Subcutaneous abdominal adipose tissue (tissue), 5 donors: ENCODE measurements around the gene CBL.
A peak's percentile ranks its signal among the peaks of the same experiment; 100 is the strongest.

Experiments
- H3K27ac ChIP-seq: one replicate; pipeline ENCODE4 v1.7.0; 2013; ENCODE audit warnings: low read depth, mild to moderate bottlenecking, inconsistent platforms, low read length, moderate library complexity
- H3K27me3 ChIP-seq, 5 donors: one replicate each; pipeline ENCODE4 v1.7.0; 2013; ENCODE audit warnings: low read length in 5 of 5, inconsistent platforms in 1 of 5; ENCODE audit not compliant: control insufficient read depth in 5 of 5, insufficient read depth in 4 of 5
- H3K36me3 ChIP-seq, 5 donors: one replicate each; pipeline ENCODE4 v1.7.0; 2013; ENCODE audit warnings: low read length in 5 of 5; ENCODE audit not compliant: control insufficient read depth in 5 of 5, insufficient read depth in 5 of 5
- H3K4me1 ChIP-seq, 5 donors: one replicate each; pipeline ENCODE4 v1.7.0; 2013; ENCODE audit warnings: low read length in 5 of 5, mild to moderate bottlenecking in 3 of 5, moderate library complexity in 1 of 5; ENCODE audit not compliant: control insufficient read depth in 5 of 5, insufficient read depth in 5 of 5
- H3K4me3 ChIP-seq, 5 donors: one replicate each; pipeline ENCODE4 v1.7.0; 2013; ENCODE audit warnings: low read length in 5 of 5, low read depth in 1 of 5
- H3K9ac ChIP-seq, 5 donors: one replicate each; pipeline ENCODE4 v1.7.0; 2013; ENCODE audit warnings: low read length in 5 of 5, mild to moderate bottlenecking in 4 of 5, moderate library complexity in 3 of 5
- H3K9me3 ChIP-seq, 5 donors: one replicate each; pipeline ENCODE4 v1.7.0; 2013; ENCODE audit warnings: low read length in 5 of 5; ENCODE audit not compliant: control insufficient read depth in 5 of 5
- donor health status: healthy.
- donor health status: healthy.
- donor health status: healthy.
- donor health status: healthy.
- donor health status: healthy.

Gene CBL

DNA sequence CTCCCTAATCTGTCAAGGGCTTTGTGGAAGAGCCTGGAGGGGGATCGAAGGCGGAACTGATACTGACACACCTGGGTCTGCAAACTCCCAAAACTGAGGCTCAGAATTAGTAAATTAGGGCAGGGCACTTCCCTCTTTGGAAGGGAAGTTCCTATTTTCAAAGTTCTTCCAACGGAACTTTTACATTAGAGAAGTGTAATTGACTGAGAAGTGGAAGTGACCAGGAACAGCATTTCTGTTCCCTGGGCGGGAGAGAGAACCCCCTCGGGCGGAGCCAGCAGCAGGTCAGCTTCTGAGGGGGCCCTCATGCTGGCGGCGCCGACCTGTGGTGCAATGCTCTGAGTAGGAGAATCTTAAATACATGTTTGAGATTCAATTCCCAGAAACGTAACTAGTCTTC, 1.1 kb upstream of the CBL start:
- no peaks in the 10 kb centered on the region for H3K9me3 ChIP-seq
- H3K9ac ChIP-seq: peak overlapping the region in 3 of 5 donors; percentile 30 to 77 (median 75)
- H3K4me1 ChIP-seq: peaks cover 0 to 30% (median 19%) of the 10 kb centered on the region in 5 donors
- H3K27ac ChIP-seq: peak overlapping the region; percentile 85
- peak overlapping the region; percentile 61 to 87 (median 74) for H3K4me3 ChIP-seq
- H3K36me3 ChIP-seq: no peaks in the 10 kb centered on the region
- H3K27me3 ChIP-seq: no peaks in the 10 kb centered on the region

- Histone ChIP-seq H3K9ac (peak overlapping the region; percentile 22 to 88 (median 86)), H3K4me3 (peak overlapping the region; percentile 76 to 95 (median 87)), H3K9me3 (no peaks in the 10 kb centered on the region), H3K36me3 (no peaks in the 10 kb centered on the region), H3K4me1 (peaks cover 0 to 30% (median 19%) of the 10 kb centered on the region in 5 donors), H3K27me3 (no peaks in the 10 kb centered on the region), H3K27ac (peak overlapping the region; percentile 85)
Measured at GRCh38 chr11:119206511-119207414, 624 bp downstream of the CBL start.

DNA sequence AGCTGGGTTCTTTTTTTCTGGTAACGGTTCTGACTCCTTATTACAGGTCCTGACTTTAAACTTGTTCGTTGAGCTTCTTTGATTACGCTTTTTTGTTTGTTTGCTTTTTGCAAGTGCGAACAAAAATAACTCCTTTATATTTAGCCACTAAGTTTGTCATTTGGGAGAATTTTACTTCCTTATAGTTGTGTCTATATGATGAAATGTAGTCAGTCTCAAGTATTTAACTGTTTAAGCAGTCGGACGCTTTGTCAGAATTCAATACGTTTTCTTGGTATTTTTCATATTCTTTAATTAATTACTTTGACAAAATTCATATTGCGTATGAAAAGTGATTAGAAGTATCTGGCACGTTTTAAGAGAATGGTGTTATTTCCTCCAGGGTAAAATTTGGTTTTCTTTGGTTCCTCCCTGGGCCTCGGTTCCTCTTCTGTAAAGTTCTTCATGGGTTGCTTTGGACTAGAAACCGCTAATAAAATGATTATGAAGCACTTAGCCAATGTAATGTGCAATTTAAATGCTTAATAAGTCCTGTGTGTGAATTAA, 1.3 kb downstream of the CBL start:
- H3K9me3 ChIP-seq: no peaks in the 10 kb centered on the region
- peaks cover 0 to 30% (median 19%) of the 10 kb centered on the region in 5 donors for H3K4me1 ChIP-seq
- peak overlapping the region; percentile 73 to 95 (median 87) for H3K4me3 ChIP-seq
- peak overlapping the region; percentile 22 to 88 (median 70) for H3K9ac ChIP-seq
- H3K36me3 ChIP-seq: no peaks in the 10 kb centered on the region
- no peaks in the 10 kb centered on the region for H3K27me3 ChIP-seq
- H3K27ac ChIP-seq: peak overlapping the region; percentile 63

DNA sequence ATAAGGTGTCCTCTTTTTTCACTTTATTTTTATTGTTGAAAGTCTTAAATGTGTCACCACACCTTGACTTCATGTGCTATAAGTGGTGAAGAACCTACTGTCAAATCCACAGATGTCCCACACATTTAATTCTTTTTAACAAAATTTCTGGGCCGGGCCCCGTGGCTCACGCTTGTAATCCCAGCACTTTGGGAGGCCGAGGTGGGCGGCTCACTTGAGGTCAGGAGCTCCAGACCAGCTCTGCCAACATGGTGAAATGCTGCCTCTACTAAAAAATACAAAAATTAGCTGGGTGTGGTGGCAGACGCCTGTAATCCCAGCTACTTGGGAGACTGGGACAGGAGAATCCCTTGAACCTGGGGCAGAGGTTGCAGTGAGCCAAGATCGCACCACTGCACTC, 3.0 kb downstream of the CBL start:
- no peaks in the 10 kb centered on the region for H3K9me3 ChIP-seq
- no peak overlapping the region for H3K4me3 ChIP-seq
- no peaks in the 10 kb centered on the region for H3K27me3 ChIP-seq
- H3K4me1 ChIP-seq: peaks cover 0 to 33% (median 23%) of the 10 kb centered on the region in 5 donors
- no peaks in the 10 kb centered on the region for H3K36me3 ChIP-seq
- no peak overlapping the region for H3K27ac ChIP-seq
- H3K9ac ChIP-seq: no peak overlapping the region

- H3K4me3 ChIP-seq: no peak overlapping the region
- peaks cover 0 to 31% (median 22%) of the 10 kb centered on the region in 5 donors for H3K4me1 ChIP-seq
- no peaks in the 10 kb centered on the region for H3K36me3 ChIP-seq
- no peaks in the 10 kb centered on the region for H3K9me3 ChIP-seq
- no peaks in the 10 kb centered on the region for H3K27me3 ChIP-seq
- no peak overlapping the region for H3K27ac ChIP-seq
- H3K9ac ChIP-seq: no peak overlapping the region
Measured at GRCh38 chr11:119210050-119210449, 3.9 kb downstream of the CBL start.

DNA sequence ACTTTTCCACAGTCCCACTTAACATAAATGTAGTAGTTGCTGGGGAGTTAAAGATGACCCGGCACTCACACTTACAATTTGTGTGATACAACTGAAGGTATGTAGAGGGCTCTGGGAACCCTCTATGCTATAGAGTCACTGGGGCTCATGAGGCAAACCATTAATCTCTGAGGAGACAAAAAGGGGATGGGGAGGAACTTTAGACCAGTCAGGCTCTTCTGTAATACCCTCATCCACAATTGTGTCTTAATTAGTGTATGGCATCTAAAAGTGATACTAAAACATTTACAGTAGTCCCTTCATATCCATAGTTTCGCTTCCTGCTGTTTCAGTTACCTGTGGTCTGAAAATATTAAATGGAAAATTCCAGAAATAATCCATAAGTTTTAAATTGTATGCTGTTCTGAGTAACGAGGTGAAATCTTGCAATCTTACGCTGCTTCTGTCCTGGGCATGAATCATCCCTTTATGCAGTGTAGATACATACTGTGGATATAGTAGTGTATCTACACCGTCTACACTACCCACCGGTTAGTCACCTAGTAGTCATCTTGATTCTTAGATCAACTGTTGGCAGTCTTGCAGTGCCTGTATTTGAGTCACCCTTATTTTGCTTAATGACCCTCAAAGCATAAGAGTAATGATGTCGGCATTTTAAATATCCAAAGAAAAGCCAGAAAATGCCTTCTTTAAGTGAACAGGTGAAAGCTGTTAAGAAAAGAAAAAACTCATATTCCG, 12.2 kb downstream of the CBL start:
- peaks cover 0 to 10% (median 5%) of the 10 kb centered on the region in 5 donors for H3K4me1 ChIP-seq
- H3K36me3 ChIP-seq: peaks cover 0 to 3% (median 0%) of the 10 kb centered on the region in 5 donors
- no peaks in the 10 kb centered on the region for H3K9me3 ChIP-seq
- no peak overlapping the region for H3K4me3 ChIP-seq
- no peak overlapping the region for H3K9ac ChIP-seq
- no peak overlapping the region for H3K27ac ChIP-seq
- H3K27me3 ChIP-seq: no peaks in the 10 kb centered on the region

- H3K4me3 ChIP-seq: no peak overlapping the region
- H3K4me1 ChIP-seq: peaks cover 0 to 10% (median 5%) of the 10 kb centered on the region in 5 donors
- H3K27me3 ChIP-seq: no peaks in the 10 kb centered on the region
- H3K27ac ChIP-seq: no peak overlapping the region
- H3K9ac ChIP-seq: no peak overlapping the region
- no peaks in the 10 kb centered on the region for H3K36me3 ChIP-seq
- no peaks in the 10 kb centered on the region for H3K9me3 ChIP-seq
Measured at GRCh38 chr11:119222308-119222707, 16.2 kb downstream of the CBL start.

DNA sequence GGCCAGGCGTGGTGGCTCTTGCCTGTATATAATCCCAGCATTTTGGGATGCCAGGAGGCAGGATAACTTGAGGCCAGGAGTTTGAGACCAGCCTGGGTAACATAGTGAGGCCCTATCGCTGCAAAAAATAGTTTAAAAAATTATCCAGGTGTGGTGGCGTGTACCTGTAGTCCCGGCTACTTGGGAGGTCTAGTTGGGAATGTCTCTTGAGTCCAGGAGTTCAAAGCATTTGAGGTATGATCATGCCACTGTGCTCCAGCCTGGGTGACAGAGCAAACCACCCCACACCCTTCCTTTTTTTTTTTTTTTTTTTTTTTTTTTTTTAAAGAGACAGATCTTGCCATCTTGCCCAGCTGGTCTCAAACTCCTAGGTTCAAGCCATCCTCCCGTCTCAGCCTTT, 16.8 kb downstream of the CBL start:
- no peaks in the 10 kb centered on the region for H3K9me3 ChIP-seq
- H3K36me3 ChIP-seq: no peaks in the 10 kb centered on the region
- peaks cover 0 to 10% (median 5%) of the 10 kb centered on the region in 5 donors for H3K4me1 ChIP-seq
- no peak overlapping the region for H3K4me3 ChIP-seq
- no peak overlapping the region for H3K27ac ChIP-seq
- H3K9ac ChIP-seq: no peak overlapping the region
- H3K27me3 ChIP-seq: no peaks in the 10 kb centered on the region

DNA sequence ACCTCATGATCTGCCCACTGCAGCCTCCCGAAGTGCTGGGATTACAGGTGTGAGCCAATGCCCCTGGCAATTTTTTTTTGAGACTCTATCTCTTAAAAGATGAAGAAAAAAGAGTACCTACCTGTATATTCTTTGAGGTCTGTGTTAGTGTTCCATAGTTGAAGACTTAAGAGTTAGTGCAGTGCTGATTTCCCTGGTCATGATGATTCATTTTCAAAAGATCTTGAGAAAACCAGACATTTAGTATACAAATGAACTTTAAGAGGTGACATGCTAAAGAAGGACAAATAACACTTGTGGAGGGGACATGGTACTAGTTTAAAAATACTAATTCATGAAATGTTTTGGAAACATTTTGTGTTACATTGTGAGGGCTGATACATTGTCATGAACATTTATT, 17.7 kb downstream of the CBL start:
- H3K9me3 ChIP-seq: no peaks in the 10 kb centered on the region
- H3K4me1 ChIP-seq: peaks cover 0 to 8% (median 5%) of the 10 kb centered on the region in 5 donors
- no peak overlapping the region for H3K4me3 ChIP-seq
- no peaks in the 10 kb centered on the region for H3K27me3 ChIP-seq
- no peak overlapping the region for H3K27ac ChIP-seq
- H3K36me3 ChIP-seq: no peaks in the 10 kb centered on the region
- no peak overlapping the region for H3K9ac ChIP-seq
